Measurements from ENCODE around the gene ALDH1L1. TPM values are rescaled to one million over a fixed set of nuclear protein-coding genes. Genes with fewer than 3 reads are reported as not detected.

Gene ALDH1L1
- total RNA-seq, 8 experiments from 2014 or later = 0.27 to 7.8 (median 0.75) TPM

- Histone ChIP-seq H3K27ac (no peak overlapping the region), H3K4me3 (no peak overlapping the region), H3K4me1 (replicated peaks in 1 of 2) (no peaks in the 10 kb centered on the region)
- in situ Hi-C loops (cut with MboI; ENCODE audit: low pct_unique_long_range_greater_than_20kb in 2 of 9, low sequenced_read_pairs in 9 of 9, unreplicated experiment in 9 of 9) = loop anchor here in 5 of 9 experiments (25.0 kb wide), 1 partner anchor 238 kb away; the partner anchor contains the start of gene CFAP100 (in 5 of the 5)
- WGBS, 10 experiments = 27 to 80% (median 60%) methylated on average over 1 to 3 of the region's 3 CpGs; no CpG with 5 or more reads in 2 of the 10 experiments
- no peak for ATAC-seq (replicated peaks in 6 of 8)
Observed at GRCh38 chr3:126149256-126149902, 31.0 kb downstream of the ALDH1L1 start.

GRCh38 chr3:126147932-126148683 lies 32.3 kb downstream of the ALDH1L1 start:
- WGBS, 10 experiments = 41 to 100% (median 85%) methylated on average over 2 to 9 of the region's 15 CpGs; no CpG with 5 or more reads in 6 of the 10 experiments
- no peak overlapping the region for H3K4me3 ChIP-seq
- H3K27ac ChIP-seq = no peak overlapping the region
- no peak for ATAC-seq (replicated peaks in 6 of 8)
- in situ Hi-C loops (cut with MboI; ENCODE audit: low pct_unique_long_range_greater_than_20kb in 2 of 9, low sequenced_read_pairs in 9 of 9, unreplicated experiment in 9 of 9) = loop anchor here in 5 of 9 experiments (25.0 kb wide), 1 partner anchor 239 kb away; the partner anchor contains the start of gene CFAP100 (in 5 of the 5)
- H3K4me1 ChIP-seq (replicated peaks in 1 of 2) = no peaks in the 10 kb centered on the region

- no peak overlapping the region for H3K4me3 ChIP-seq
- H3K4me1 ChIP-seq (replicated peaks in 1 of 2) = no peaks in the 10 kb centered on the region
- H3K27ac ChIP-seq = no peak overlapping the region
- 0 to 92% (median 68%) methylated on average over 1 to 5 of the region's 7 CpGs; no CpG with 5 or more reads in 4 of the 10 experiments for WGBS, 10 experiments
- in situ Hi-C loops (cut with MboI; ENCODE audit: low pct_unique_long_range_greater_than_20kb in 2 of 9, low sequenced_read_pairs in 9 of 9, unreplicated experiment in 9 of 9) = loop anchor here in 5 of 9 experiments (25.0 kb wide), 1 partner anchor 240 kb away; the partner anchor contains the start of gene CFAP100 (in 5 of the 5)
- ATAC-seq (replicated peaks in 6 of 8) = no peak
Observed at GRCh38 chr3:126147147-126147931, 33.0 kb downstream of the ALDH1L1 start.

GRCh38 chr3:126146525-126147146 lies 33.8 kb downstream of the ALDH1L1 start:
- in situ Hi-C loops (cut with MboI; ENCODE audit: low pct_unique_long_range_greater_than_20kb in 2 of 9, low sequenced_read_pairs in 9 of 9, unreplicated experiment in 9 of 9) = loop anchor here in 5 of 9 experiments (25.0 kb wide), 1 partner anchor 241 kb away; the partner anchor contains the start of gene CFAP100 (in 5 of the 5)
- no peak overlapping the region for H3K4me3 ChIP-seq
- no peak for ATAC-seq (replicated peaks in 6 of 8)
- WGBS, 10 experiments = 40 to 100% (median 83%) methylated on average over 1 to 6 of the region's 6 CpGs; no CpG with 5 or more reads in 4 of the 10 experiments
- H3K27ac ChIP-seq = no peak overlapping the region
- no peaks in the 10 kb centered on the region for H3K4me1 ChIP-seq (replicated peaks in 1 of 2)

- H3K4me3 ChIP-seq = no peak overlapping the region
- 17 to 70% methylated on average over 1 to 3 of the region's 4 CpGs; no CpG with 5 or more reads in 8 of the 10 experiments for WGBS, 10 experiments
- no peaks in the 10 kb centered on the region for H3K4me1 ChIP-seq (replicated peaks in 1 of 2)
- in situ Hi-C loops (cut with MboI; ENCODE audit: low pct_unique_long_range_greater_than_20kb in 2 of 9, low sequenced_read_pairs in 9 of 9, unreplicated experiment in 9 of 9) = loop anchor here in 5 of 9 experiments (25.0 kb wide), 1 partner anchor 241 kb away; the partner anchor contains the start of gene CFAP100 (in 5 of the 5)
- no peak for ATAC-seq (replicated peaks in 6 of 8)
- no peak overlapping the region for H3K27ac ChIP-seq
Observed at GRCh38 chr3:126146034-126146433, 34.4 kb downstream of the ALDH1L1 start.

- no peak for ATAC-seq (replicated peaks in 6 of 8)
Observed at GRCh38 chr3:126142652-126143051, 37.7 kb downstream of the ALDH1L1 start.

GRCh38 chr3:126137490-126138130 lies 42.8 kb downstream of the ALDH1L1 start:
- H3K27ac ChIP-seq = no peak overlapping the region
- peaks cover 7 to 8% of the 10 kb centered on the region in 2 donors for H3K4me1 ChIP-seq (replicated peaks in 1 of 2)
- in situ Hi-C loops (cut with MboI; ENCODE audit: low pct_unique_long_range_greater_than_20kb in 2 of 9, low sequenced_read_pairs in 9 of 9, unreplicated experiment in 9 of 9) = loop anchor here in 5 of 9 experiments (25.0 kb wide), 1 partner anchor 250 kb away; the partner anchor contains the start of gene CFAP100 (in 5 of the 5)
- 20 to 100% (median 83%) methylated on average over 1 to 5 of the region's 8 CpGs; no CpG with 5 or more reads in 3 of the 10 experiments for WGBS, 10 experiments
- no peak for ATAC-seq (replicated peaks in 6 of 8)
- H3K4me3 ChIP-seq = no peak overlapping the region

More at GRCh38 chr3:126142652-126143051, 37.7 kb downstream of the ALDH1L1 start:
- H3K27ac ChIP-seq = no peak overlapping the region
- H3K4me3 ChIP-seq = no peak overlapping the region
- 33 to 100% (median 87%) methylated on average over 1 to 3 of the region's 3 CpGs; no CpG with 5 or more reads in 2 of the 10 experiments for WGBS, 10 experiments
- no peaks in the 10 kb centered on the region for H3K4me1 ChIP-seq (replicated peaks in 1 of 2)
- in situ Hi-C loops (cut with MboI; ENCODE audit: low pct_unique_long_range_greater_than_20kb in 2 of 9, low sequenced_read_pairs in 9 of 9, unreplicated experiment in 9 of 9) = loop anchor here in 5 of 9 experiments (25.0 kb wide), 1 partner anchor 245 kb away; the partner anchor contains the start of gene CFAP100 (in 5 of the 5)

GRCh38 chr3:126136428-126137220 lies 43.8 kb downstream of the ALDH1L1 start:
- H3K4me3 ChIP-seq = no peak overlapping the region
- ATAC-seq (replicated peaks in 6 of 8) = peak in 5 of 8 experiments; percentile 69 to 82 (median 82)
- in situ Hi-C loops (cut with MboI; ENCODE audit: low pct_unique_long_range_greater_than_20kb in 2 of 9, low sequenced_read_pairs in 9 of 9, unreplicated experiment in 9 of 9) = loop anchor here in 5 of 9 experiments (25.0 kb wide), 1 partner anchor 251 kb away; the partner anchor contains the start of gene CFAP100 (in 5 of the 5)
- 56 to 100% (median 79%) methylated on average over 1 to 3 of the region's 11 CpGs; no CpG with 5 or more reads in 6 of the 10 experiments for WGBS, 10 experiments
- H3K4me1 ChIP-seq (replicated peaks in 1 of 2) = peaks cover 7 to 8% of the 10 kb centered on the region in 2 donors
- H3K27ac ChIP-seq = peak overlapping the region in 1 of 2 donors; percentile 6

GRCh38 chr3:126135406-126136076 lies 44.8 kb downstream of the ALDH1L1 start:
- no peak overlapping the region for H3K4me3 ChIP-seq
- H3K4me1 ChIP-seq (replicated peaks in 1 of 2) = peaks cover 7 to 8% of the 10 kb centered on the region in 2 donors
- no peak for ATAC-seq (replicated peaks in 6 of 8)
- no peak overlapping the region for H3K27ac ChIP-seq
- WGBS, 10 experiments = 50 to 100% (median 83%) methylated on average over 1 to 10 of the region's 15 CpGs; no CpG with 5 or more reads in 3 of the 10 experiments
- in situ Hi-C loops (cut with MboI; ENCODE audit: low pct_unique_long_range_greater_than_20kb in 2 of 9, low sequenced_read_pairs in 9 of 9, unreplicated experiment in 9 of 9) = loop anchor here in 5 of 9 experiments (25.0 kb wide), 1 partner anchor 252 kb away; the partner anchor contains the start of gene CFAP100 (in 5 of the 5)

GRCh38 chr3:126135071-126135405 lies 45.3 kb downstream of the ALDH1L1 start:
- Histone ChIP-seq H3K27ac (no peak overlapping the region), H3K4me1 (replicated peaks in 1 of 2) (peaks cover 7 to 8% of the 10 kb centered on the region in 2 donors), H3K4me3 (no peak overlapping the region)
- ATAC-seq (replicated peaks in 6 of 8) = no peak
- WGBS, 10 experiments = 20 to 100% (median 20%) methylated on average over 1 to 2 of the region's 3 CpGs; no CpG with 5 or more reads in 7 of the 10 experiments
- in situ Hi-C loops (cut with MboI; ENCODE audit: low pct_unique_long_range_greater_than_20kb in 2 of 9, low sequenced_read_pairs in 9 of 9, unreplicated experiment in 9 of 9) = loop anchor here in 5 of 9 experiments (25.0 kb wide), 1 partner anchor 252 kb away; the partner anchor contains the start of gene CFAP100 (in 5 of the 5)
